GM19238 (cell line): Measurements from ENCODE around the gene DMKN.
A peak's percentile ranks its signal among the peaks of the same experiment; 100 is the strongest.
"Not testable (repeated sequence)": the region's sequence is repeated elsewhere in the genome, so short reads cannot be mapped to it uniquely, and the experiment has no call there.

ENCODE experiments used
- DNase-seq: peaks from one replicate; pipeline ENCODE4 v3.0.0; 2011; ENCODE audit warnings: low spot score; ENCODE audit not compliant: insufficient read length

The DMKN gene

GRCh38 chr19:35461788-35462187, 51.7 kb downstream of the DMKN start:
- not testable (repeated sequence) for DNase-seq

GRCh38 chr19:35461060-35461459, 52.4 kb downstream of the DMKN start:
- DNase-seq, result no peak

- no peak for DNase-seq
Observed at GRCh38 chr19:35460608-35461007, 52.8 kb downstream of the DMKN start.

- no peak for DNase-seq
Observed at GRCh38 chr19:35459414-35460082, 53.9 kb downstream of the DMKN start.

GRCh38 chr19:35458731-35459391, 54.6 kb downstream of the DMKN start:
- DNase-seq, result peak; percentile 58

- no peak for DNase-seq
Observed at GRCh38 chr19:35458192-35458591, 55.3 kb downstream of the DMKN start.

- DNase-seq, result no peak
Observed at GRCh38 chr19:35457173-35457572, 56.3 kb downstream of the DMKN start.

- DNase-seq, result no peak
Observed at GRCh38 chr19:35455616-35456201, 57.7 kb downstream of the DMKN start.

- no peak for DNase-seq
Observed at GRCh38 chr19:35454663-35455062, 58.8 kb downstream of the DMKN start.

- DNase-seq, result peak; percentile 51
Observed at GRCh38 chr19:35451338-35452096, 61.9 kb downstream of the DMKN start.

GRCh38 chr19:35449359-35450043, 63.9 kb downstream of the DMKN start:
- DNase-seq, result no peak

GRCh38 chr19:35447606-35448469, 65.6 kb downstream of the DMKN start, which contains the start of gene FFAR2:
FFAR2 (plus strand) TSS chr19:35448257; CDS start chr19:35449715, 1,458 bp downstream.
- DNase-seq, result no peak
